Lower leg skin (tissue), 3 donors: ENCODE results near the gene ABHD16A.

ENCODE experiments used
- POLR2A ChIP-seq, 2 donors: fragments of 450-650 bp; IDR thresholded peaks; one replicate each; pipeline ENCODE4 v1.6.1; 2016 to 2017; ENCODE audit warnings: antibody characterized with exemption in 2 of 2, mild to moderate bottlenecking in 1 of 2, moderate library complexity in 1 of 2
- TF ChIP-seq, protein P1 (sequence below), 3 donors: fragments of 450-650 bp; IDR thresholded peaks; one replicate each; pipeline ENCODE4 v1.5.1; 2016; ENCODE audit warnings: antibody characterized with exemption in 3 of 3, mild to moderate bottlenecking in 3 of 3, moderate library complexity in 2 of 3

DNA sequence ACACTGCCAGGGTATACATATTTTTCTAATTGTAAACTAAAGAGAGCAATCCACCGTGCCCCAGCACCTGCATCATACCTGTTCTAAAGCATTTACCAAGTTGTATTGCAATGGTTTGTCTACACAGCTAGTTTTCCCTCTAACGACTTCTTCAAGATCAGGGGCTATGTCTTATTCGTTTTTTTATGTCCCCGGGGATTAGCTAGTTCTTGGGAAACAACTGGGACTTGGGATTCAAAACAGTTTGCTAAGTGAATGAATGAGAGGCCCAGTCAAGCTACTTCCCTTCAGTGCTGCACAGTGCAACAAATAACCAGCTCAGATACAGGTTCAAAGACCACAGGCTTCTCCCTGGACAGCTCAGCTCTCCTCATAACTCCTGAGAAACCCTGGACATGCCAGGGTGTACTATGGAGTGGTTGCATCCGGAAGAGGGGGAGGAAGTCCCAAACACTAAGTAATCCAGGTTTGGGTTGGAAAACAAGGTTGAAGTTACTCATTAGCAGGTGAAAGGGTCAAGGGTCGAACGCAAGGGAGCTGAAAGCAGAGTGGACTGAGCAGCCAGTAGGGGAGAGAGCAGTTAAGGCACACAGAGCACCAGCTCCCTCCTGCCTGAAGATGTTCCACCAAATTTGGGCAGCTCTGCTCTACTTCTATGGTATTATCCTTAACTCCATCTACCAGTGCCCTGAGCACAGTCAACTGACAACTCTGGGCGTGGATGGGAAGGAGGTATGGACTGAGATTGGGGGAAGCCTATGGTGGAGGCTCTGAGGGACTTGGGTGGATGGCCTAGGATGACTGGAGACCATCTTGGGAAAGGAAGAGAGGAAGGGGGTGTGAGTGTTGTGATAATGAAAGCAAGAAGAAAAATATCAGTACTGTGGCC is 47.5 kb downstream of the ABHD16A start, which contains the start of gene APOM:
- TF ChIP-seq POLR2A (IDR thresholded peaks at IDR 0.05): no peak
- TF ChIP-seq, protein P1, sequence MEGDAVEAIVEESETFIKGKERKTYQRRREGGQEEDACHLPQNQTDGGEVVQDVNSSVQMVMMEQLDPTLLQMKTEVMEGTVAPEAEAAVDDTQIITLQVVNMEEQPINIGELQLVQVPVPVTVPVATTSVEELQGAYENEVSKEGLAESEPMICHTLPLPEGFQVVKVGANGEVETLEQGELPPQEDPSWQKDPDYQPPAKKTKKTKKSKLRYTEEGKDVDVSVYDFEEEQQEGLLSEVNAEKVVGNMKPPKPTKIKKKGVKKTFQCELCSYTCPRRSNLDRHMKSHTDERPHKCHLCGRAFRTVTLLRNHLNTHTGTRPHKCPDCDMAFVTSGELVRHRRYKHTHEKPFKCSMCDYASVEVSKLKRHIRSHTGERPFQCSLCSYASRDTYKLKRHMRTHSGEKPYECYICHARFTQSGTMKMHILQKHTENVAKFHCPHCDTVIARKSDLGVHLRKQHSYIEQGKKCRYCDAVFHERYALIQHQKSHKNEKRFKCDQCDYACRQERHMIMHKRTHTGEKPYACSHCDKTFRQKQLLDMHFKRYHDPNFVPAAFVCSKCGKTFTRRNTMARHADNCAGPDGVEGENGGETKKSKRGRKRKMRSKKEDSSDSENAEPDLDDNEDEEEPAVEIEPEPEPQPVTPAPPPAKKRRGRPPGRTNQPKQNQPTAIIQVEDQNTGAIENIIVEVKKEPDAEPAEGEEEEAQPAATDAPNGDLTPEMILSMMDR (IDR thresholded peaks at IDR 0.05): peak in 1 of 3 donors; percentile 54
